ENCODE data around the gene ZFAND3.
"Not testable (repeated sequence)": the region's sequence is repeated elsewhere in the genome, so short reads cannot be mapped to it uniquely, and the experiment has no call there.

ZFAND3 gene

GRCh38 chr6:38015341-38015740 is 195.8 kb downstream of the ZFAND3 start:
- DNase-seq = no peak

- DNase-seq = no peak
Measured at GRCh38 chr6:38016824-38017223, 197.3 kb downstream of the ZFAND3 start.

DNA sequence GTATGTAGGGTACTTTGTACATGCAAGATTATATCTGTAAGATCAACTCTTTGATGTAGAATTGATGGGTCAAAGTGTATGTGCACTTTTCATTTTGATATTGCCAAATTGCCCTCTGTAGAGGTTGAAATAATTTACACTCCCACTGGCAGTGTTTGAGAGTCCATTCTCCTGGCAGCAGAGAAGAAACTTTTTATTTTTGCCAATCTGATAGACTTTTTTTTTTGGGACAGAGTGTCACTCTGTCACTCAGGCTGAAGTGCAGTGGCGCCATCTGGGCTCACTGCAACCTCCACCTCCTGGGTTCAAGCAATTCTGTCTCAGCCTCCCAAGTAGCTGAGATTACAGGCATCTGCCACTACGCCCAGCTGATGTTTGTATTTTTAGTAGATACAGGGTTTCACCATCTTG is 199.2 kb downstream of the ZFAND3 start:
- peak in 1 of 2 experiments; percentile 41 for DNase-seq

DNA sequence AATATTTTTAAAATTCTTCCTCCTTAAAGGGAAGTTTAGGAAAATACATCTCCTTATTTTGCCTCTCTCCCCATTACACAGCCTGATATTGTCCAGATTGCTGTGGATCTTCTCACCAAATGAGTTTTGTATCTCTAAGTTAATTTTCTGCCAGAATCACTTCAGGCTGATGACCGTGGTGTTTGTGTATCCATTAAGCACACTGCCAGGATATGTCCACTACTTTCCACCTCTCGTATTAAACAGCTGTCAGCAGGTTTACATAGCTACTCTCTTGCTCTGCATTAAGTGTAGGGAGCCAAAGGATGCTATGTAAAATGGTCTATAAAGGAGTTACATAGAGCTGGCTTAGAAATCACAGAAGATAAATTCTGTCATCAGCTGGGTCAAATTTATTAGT is 201.1 kb downstream of the ZFAND3 start:
- peak; percentile 13 to 60 for DNase-seq

DNA sequence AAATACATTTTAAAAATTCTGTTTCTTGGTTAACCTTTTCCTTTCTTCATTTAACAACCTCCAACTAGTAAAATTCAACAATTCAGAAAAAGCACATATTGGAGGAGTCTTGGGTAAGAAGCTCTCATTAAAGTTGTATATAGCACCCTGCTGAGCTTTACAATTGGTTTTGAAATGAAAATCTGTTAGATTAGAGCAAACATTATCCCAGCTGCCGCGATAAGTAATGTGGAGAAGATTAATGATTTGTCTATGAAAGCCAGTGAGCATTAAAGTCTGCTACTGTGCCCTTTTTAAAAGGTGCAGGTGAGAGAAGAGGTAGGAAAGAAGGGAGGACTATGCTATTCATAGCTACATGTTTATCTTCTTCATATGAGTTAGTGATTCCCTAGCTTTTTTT is 201.5 kb downstream of the ZFAND3 start:
- DNase-seq = peak in 1 of 2 experiments; percentile 16

- no peak for DNase-seq
Measured at GRCh38 chr6:38021571-38021970, 202.0 kb downstream of the ZFAND3 start.

- DNase-seq = no peak
Measured at GRCh38 chr6:38022688-38023087, 203.2 kb downstream of the ZFAND3 start.

- DNase-seq = no peak
Measured at GRCh38 chr6:38024908-38025307, 205.4 kb downstream of the ZFAND3 start.

DNA sequence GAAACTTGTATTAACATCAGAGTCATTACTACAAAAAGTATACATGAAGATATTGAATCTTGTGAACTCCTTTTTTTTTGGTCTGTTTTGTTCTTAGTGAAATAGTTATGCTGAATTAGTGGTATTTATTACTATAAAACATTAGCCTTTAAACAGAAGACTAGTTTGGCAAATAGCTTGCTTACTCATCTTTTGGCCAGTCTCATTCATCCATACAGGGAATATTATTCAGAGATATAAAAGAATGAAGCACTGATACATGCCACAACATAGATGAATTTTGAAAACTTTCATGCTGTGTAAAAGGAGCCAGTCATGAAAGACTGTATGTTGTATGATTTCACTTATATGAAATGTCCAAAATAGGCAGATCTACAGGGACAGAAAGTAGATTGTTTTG is 205.9 kb downstream of the ZFAND3 start:
- no peak for DNase-seq

DNA sequence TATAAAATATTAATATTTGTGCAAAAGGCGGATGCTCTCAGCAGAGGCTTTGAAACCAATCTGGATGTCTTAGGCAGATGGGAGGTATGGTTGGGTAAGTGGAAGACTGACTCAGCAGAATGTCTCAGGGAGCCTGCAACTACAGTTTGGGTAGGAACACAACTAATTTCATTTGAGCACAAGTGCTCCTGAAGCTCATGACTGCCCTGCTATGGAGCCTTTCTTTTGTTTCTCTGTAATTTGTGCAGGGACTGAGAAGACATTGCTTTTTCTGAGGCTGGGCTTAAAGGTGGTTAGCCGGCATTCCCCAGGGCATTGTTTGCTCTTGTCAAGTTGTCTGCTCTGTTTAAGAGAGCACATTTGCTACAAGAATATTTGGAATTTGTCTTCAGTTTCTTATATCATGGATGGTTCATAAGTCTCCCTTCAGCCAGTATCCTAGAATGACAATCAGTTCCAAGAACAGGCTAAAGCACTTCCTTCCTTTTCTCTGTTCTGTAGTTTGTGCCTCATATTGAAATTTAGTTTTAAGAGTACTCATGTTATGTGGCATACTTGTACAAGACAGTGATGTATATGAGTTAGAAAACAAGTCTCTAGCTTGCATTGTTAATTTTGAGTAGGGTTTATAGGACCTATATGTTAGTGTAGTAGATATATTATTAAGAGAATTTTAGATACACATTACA is 208.3 kb downstream of the ZFAND3 start:
- DNase-seq = peak in 1 of 2 experiments; percentile 11

- no peak for DNase-seq
Measured at GRCh38 chr6:38030380-38030779, 210.9 kb downstream of the ZFAND3 start.

DNA sequence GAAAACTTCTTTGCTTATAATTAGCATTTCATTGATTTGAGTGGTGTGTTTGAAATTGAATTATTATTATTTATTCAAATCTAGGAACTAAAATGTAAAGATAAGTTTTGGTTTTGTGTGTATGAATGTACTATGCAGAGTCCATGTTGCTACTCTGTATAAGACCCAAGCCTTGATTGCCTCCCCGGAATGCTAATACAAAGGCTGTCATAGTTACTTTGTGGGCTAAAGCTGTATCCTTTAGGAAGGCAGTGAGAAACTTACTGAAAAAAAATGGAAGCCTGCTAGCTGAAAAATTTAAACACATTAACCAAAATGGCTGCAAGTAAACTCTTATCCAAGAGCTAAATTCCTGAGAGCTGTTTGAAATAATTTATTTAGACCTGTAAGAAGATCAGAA is 213.3 kb downstream of the ZFAND3 start:
- no peak for DNase-seq

DNA sequence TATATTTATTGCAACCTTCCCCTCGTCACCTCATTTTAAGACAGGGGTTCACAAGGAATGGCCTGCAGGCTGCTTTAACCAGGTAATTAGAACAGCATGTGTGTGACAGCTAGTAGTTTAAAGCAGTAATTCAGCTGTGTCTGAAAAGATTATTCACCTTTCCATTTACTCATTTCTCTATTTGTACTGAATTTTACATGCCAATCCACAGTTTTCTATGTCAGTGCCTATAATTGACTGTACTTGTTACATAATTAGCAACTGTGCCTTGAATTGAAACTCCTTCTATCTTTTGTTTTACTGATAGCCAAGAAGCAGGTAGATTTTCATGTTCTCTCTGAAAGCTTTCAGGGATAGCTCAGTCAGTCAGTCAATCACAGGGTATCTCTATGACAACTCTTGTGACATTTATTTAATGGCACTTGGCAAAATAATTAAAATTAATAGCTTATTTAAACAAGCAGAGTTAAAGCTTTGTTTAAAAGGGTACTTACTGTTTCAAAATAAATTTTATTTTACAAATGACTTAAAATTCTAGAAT is 214.0 kb downstream of the ZFAND3 start:
- DNase-seq = no peak

DNA sequence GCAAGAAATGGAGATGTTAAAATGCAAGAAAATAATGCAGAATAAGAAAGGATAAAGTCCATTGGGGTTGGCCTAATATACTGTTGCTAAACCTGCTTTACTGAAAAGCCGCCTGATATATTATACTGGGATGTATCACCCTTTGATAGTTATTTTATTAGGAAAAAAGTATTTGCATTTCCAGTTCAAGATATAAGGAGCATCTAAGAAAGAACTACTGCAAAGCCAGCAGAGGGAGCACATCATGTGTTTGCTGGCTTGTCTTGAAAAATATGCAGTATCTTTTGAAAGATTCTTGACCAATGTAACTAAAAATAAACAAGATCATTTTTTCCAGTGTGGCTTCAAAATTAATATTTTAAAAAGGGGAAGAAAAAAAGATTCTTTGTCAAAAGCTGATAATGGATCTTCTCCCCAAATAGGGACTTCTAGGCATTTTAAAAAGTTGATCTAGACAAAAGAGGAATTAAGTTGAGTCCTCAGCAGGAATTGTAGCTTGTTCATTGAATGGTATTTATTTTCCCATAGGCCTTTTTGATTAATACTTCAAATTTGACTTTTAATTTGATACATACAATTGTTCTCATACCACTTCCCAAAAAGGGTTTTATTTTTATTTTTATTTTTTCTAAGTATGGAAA is 214.9 kb downstream of the ZFAND3 start:
- DNase-seq = peak in 1 of 2 experiments; percentile 26

DNA sequence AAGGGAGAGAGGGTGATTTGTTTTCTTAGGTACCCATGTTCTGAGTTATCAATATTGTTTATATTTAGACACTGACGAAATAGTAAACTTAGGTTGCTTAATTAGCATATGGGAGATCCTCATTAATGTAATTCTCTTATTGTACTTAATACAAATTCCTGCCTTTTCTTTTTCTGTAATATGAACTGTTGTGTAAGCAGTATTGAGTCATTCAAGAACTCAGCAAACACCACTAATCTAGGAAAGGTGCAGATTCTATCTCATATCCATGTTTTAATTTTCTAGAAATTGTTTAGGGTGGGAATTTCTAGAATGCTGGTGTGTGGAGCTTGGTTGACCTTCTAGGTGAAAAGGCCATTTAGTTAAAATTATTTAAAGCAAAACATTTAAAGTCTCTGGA is 216.0 kb downstream of the ZFAND3 start:
- DNase-seq = no peak

GRCh38 chr6:38039502-38039901 is 220.0 kb downstream of the ZFAND3 start:
- DNase-seq = no peak

- no peak for DNase-seq
Measured at GRCh38 chr6:38040254-38040653, 220.7 kb downstream of the ZFAND3 start.

DNA sequence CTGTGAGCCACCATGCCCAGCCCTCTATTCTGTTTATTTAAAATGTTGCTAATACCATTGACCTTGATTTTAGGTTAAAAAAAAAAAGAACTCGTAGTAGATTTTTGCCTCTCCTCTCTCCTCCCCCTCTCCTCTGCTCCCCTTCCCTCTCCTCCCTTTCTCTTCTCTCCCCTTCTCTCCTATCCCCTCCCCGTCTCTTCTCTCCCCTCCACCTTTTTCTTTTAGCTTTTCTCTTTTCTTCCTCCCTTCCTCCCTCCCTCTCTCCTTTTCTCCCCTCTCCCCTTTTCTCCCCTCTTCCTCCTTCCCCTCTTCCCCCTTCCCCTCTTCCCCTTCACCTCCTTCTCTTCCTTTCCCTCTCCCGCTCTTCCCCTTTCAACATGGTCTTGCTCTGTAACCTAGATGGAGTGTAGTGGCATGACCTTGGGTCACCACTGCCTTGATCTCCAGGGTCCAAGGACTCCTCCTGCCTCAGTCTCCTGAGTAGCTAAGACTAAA is 223.8 kb downstream of the ZFAND3 start:
- DNase-seq = no peak

DNA sequence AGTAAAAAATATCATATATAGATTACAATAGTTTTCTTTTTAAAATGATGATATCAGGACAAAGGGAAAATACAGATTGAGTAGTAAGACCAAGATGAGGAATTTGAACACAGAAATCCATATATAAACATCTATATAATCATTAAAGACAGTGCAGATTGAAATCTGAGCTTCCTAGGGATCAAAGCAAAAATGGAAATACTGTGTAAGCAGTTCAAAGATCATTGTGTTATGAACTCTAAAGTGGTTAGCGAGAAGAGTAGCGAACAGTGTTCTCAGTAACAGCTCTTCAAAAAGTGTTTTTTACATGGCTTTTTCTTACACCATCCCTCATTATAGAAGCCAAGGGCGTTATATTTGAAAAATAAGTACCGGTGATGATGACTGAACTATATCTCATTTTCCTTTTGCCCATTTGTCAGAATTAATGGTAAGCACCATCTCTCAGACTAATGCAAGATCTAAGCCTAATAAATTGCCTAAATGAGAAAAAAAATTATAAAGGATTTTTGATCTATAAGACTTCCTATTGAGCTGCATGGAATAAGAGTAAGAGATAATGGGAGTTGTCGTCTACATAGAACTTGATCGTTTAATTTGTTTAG is 226.3 kb downstream of the ZFAND3 start:
- no peak for DNase-seq

DNA sequence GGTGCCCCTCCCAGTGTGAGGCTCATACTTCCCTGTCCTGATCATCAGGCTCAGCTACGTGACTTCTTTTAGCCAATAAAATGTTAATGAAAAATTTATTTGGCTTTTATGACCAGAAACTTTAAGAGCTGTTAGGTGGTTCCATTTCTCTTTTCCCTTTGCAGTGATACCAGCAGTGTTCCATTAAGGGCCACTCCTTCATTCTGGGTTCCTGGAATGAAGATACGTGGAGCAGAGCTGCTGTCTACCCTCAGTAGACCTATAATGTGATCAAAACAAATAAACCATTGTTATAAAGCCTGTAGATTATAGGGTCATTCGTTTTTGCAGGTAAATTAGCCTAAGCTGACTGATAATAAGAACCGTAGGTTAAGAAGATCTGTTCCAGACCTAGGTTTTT is 228.0 kb downstream of the ZFAND3 start:
- DNase-seq = no peak

- not testable (repeated sequence) for DNase-seq
Measured at GRCh38 chr6:38049861-38050397, 230.4 kb downstream of the ZFAND3 start.

- DNase-seq = no peak
Measured at GRCh38 chr6:38051819-38052434, 232.4 kb downstream of the ZFAND3 start.
